Osteoblast (primary cell): ENCODE results near the gene TMEM37. TPM values are rescaled to one million over a fixed set of nuclear protein-coding genes. Genes with fewer than 3 reads are reported as not detected.

Experiments used
- DNase-seq: peaks from one replicate; pipeline ENCODE4 v3.0.0; 2011; ENCODE audit warnings: low spot score, mixed read lengths; ENCODE audit not compliant: insufficient read length; ENCODE audit errors: missing footprints
- H2AFZ ChIP-seq: 2 replicates; pipeline ENCODE4 v1.6.0; 2011; ENCODE audit warnings: mild to moderate bottlenecking, low read length
- H3K27ac ChIP-seq: 2 replicates; pipeline ENCODE4 v1.5.1; 2011; ENCODE audit warnings: mild to moderate bottlenecking, low read depth, low read length, moderate library complexity
- H3K27me3 ChIP-seq: 2 replicates; pipeline ENCODE4 v1.6.0; 2012; ENCODE audit warnings: mild to moderate bottlenecking, control low read depth, inconsistent platforms, low read length, moderate library complexity; ENCODE audit not compliant: insufficient read depth
- H3K36me3 ChIP-seq: 2 replicates; pipeline ENCODE4 v1.5.1; 2011; ENCODE audit warnings: mild to moderate bottlenecking, low read length, control low read depth, moderate library complexity; ENCODE audit not compliant: insufficient read depth
- H3K4me1 ChIP-seq: 2 replicates; pipeline ENCODE4 v1.5.1; 2011; ENCODE audit warnings: mild to moderate bottlenecking, low read length, control low read depth, moderate library complexity; ENCODE audit not compliant: insufficient read depth
- H3K4me2 ChIP-seq: 2 replicates; pipeline ENCODE4 v1.6.0; 2011; ENCODE audit warnings: mild to moderate bottlenecking, low read length; ENCODE audit not compliant: insufficient read depth
- H3K4me3 ChIP-seq: fragments of 200-600 bp; sonication (generic); 3 replicates; pipeline ENCODE4 v1.5.1; 2012; ENCODE audit warnings: mild to moderate bottlenecking, low read length, inconsistent platforms; ENCODE audit not compliant: insufficient read depth
- H3K79me2 ChIP-seq: 2 replicates; pipeline ENCODE4 v1.6.0; 2012; ENCODE audit warnings: mild to moderate bottlenecking, low read length, control low read depth, inconsistent platforms; ENCODE audit not compliant: insufficient read depth
- H3K9me3 ChIP-seq: 2 replicates; pipeline ENCODE4 v1.5.1; 2011; ENCODE audit warnings: low read depth, low read length, control low read depth
- H4K20me1 ChIP-seq: 2 replicates; pipeline ENCODE4 v1.6.0; 2012; ENCODE audit warnings: mild to moderate bottlenecking, low read length, control low read depth; ENCODE audit not compliant: insufficient read depth
- CTCF ChIP-seq: IDR thresholded peaks from 2 replicates; pipeline ENCODE4 v1.5.1; 2011; ENCODE audit warnings: mild to moderate bottlenecking, low read depth, low read length, moderate library complexity; ENCODE audit errors: extremely low read depth
- total RNA-seq: library from RNA; depleted of rRNA; stranded (reverse); fragments of >200 nt; gene quantifications from 2 replicates; pipeline ENCODE4 v1.2.3, GENCODE V29; 2012

Gene TMEM37
- total RNA-seq, 1 donor = 1.1 TPM

- no peak for TF ChIP-seq CTCF
- DNase-seq = peak; percentile 91
- H3K4me3 ChIP-seq = peak overlapping the region; percentile 63
Measured at GRCh38 chr2:119431976-119432850, 559 bp downstream of the TMEM37 start.

GRCh38 chr2:119432851-119433522 lies 1.3 kb downstream of the TMEM37 start:
- TF ChIP-seq CTCF = no peak
- Histone ChIP-seq H3K27ac (no peak overlapping the region), H2AFZ (no peak overlapping the region), H3K79me2 (no peaks in the 10 kb centered on the region), H3K4me2 (peak overlapping the region; percentile 79), H3K9me3 (no peaks in the 10 kb centered on the region), H3K27me3 (peaks cover 6% of the 10 kb centered on the region), H3K4me3 (no peak overlapping the region), H4K20me1 (no peaks in the 10 kb centered on the region), H3K4me1 (peaks cover 14% of the 10 kb centered on the region), H3K36me3 (no peaks in the 10 kb centered on the region)
- DNase-seq = peak; percentile 60

More at GRCh38 chr2:119431976-119432850, 559 bp downstream of the TMEM37 start:
- peaks cover 14% of the 10 kb centered on the region for H3K4me1 ChIP-seq
- peaks cover 12% of the 10 kb centered on the region for H3K27me3 ChIP-seq
- no peaks in the 10 kb centered on the region for H3K36me3 ChIP-seq
- peak overlapping the region; percentile 79 for H3K4me2 ChIP-seq
- no peaks in the 10 kb centered on the region for H4K20me1 ChIP-seq
- H3K27ac ChIP-seq = no peak overlapping the region
- no peaks in the 10 kb centered on the region for H3K79me2 ChIP-seq
- H2AFZ ChIP-seq = no peak overlapping the region
- H3K9me3 ChIP-seq = no peaks in the 10 kb centered on the region

DNA sequence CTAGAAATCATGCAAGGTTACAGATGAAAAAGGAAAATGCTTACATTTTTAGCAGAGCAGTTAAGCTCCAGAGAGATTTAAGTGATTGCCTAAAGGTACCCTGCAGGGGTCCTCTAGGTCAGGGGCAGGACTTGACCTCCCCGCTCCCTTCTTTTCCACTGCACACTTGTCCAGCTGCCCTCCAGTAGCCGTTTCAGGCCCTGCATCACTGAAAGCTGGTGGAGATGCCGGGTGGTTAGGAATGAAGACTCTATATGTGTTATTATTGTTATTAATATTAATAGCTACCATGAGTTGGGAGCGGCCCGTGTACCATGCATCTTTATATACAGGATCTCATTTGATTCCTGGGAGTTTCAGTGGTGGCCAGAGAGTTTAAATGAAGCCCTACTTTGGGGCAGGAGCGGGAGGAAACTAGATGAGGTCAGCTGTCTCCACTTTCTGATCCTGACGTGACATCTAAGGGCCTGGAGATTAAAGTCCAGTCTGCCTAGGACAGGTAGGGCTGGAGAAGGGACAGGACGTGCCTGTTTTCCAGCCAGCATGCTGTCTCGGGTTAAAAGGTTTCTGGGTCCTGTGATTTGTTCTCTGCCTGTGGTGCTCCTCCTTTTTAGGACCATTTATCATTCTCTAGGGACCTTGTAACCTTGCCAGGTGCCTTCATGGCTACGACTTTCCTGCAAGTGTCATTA lies 2.1 kb downstream of the TMEM37 start:
- Histone ChIP-seq H3K79me2 (no peaks in the 10 kb centered on the region), H3K9me3 (no peaks in the 10 kb centered on the region), H3K4me3 (no peak overlapping the region), H2AFZ (no peak overlapping the region), H3K36me3 (no peaks in the 10 kb centered on the region), H3K27ac (no peak overlapping the region), H3K4me1 (peaks cover 14% of the 10 kb centered on the region), H3K27me3 (peaks cover 5% of the 10 kb centered on the region), H3K4me2 (no peak overlapping the region), H4K20me1 (no peaks in the 10 kb centered on the region)
- DNase-seq = peak; percentile 80
- no peak for TF ChIP-seq CTCF
